B cell (primary cell): Measurements from ENCODE around the gene TRIP11. TPM values are rescaled to one million over a fixed set of nuclear protein-coding genes. Genes with fewer than 3 reads are reported as not detected.

Source experiments
- ATAC-seq: fragments of 200-7000 bp; cut with Tn5 transposase; one replicate; pipeline ENCODE4 v1.10.0; 2021; ENCODE audit warnings: low read depth, mild to moderate bottlenecking, moderate number of reproducible peaks, moderate library complexity
- CTCF ChIA-PET: fragments of 350-600 bp; sonication (Branson Sonifier 250); formaldehyde crosslinking; loops from one replicate; lab custom pipeline; 2021; ENCODE audit warnings: antibody characterized with exemption, inconsistent platforms; lab: Charles Lee
- POLR2A ChIA-PET: fragments of 350-600 bp; sonication (Branson Sonifier 250); formaldehyde crosslinking; loops from one replicate; lab custom pipeline; 2021; ENCODE audit warnings: antibody characterized with exemption; lab: Charles Lee
- DNase-seq: peaks from one replicate; pipeline ENCODE4 v3.0.0; 2013
- H2AFZ ChIP-seq: 2 replicates; pipeline ENCODE4 v1.6.1; 2012; ENCODE audit warnings: mild to moderate bottlenecking, low read depth, low read length; ENCODE audit not compliant: insufficient read depth, poor library complexity, severe bottlenecking
- H3K27ac ChIP-seq, 2 donors: 1 replicate in 1 of 2; 2 replicates in 1 of 2; pipeline ENCODE4 v1.5.1; 2012 to 2013; ENCODE audit warnings: low read length in 2 of 2, mild to moderate bottlenecking in 2 of 2, moderate library complexity in 1 of 2
- H3K27me3 ChIP-seq, 4 experiments: fragments of 200-600 bp in 1 of 4; sonication (generic) in 1 of 4; replicated peaks in 1 of 4; 1 replicate in 2 of 4; 2 replicates in 2 of 4; pipeline versions ENCODE4 v1.6.1 to v1.7.0; 2013 to 2016; ENCODE audit warnings: low read length in 3 of 4, mild to moderate bottlenecking in 2 of 4, mixed read lengths in 1 of 4, moderate library complexity in 1 of 4; ENCODE audit not compliant: insufficient read depth in 4 of 4, control insufficient read depth in 3 of 4; ENCODE audit errors: control extremely low read depth in 1 of 4
- H3K36me3 ChIP-seq, 2 experiments: replicated peaks in 1 of 2; 1 replicate in 1 of 2; 2 replicates in 1 of 2; pipeline versions ENCODE4 v1.6.1 to v1.7.1; 2013; ENCODE audit warnings: low read length in 1 of 2; ENCODE audit not compliant: insufficient read depth in 2 of 2, control insufficient read depth in 1 of 2; ENCODE audit errors: control extremely low read depth in 1 of 2, extremely low read depth in 1 of 2
- H3K4me1 ChIP-seq, 2 donors: fragments of 200-600 bp in 1 of 2; sonication (generic) in 1 of 2; 1 replicate in 1 of 2; 2 replicates in 1 of 2; pipeline versions ENCODE4 v1.5.1 to v1.6.1; 2013 to 2017; ENCODE audit warnings: low read length in 2 of 2; ENCODE audit not compliant: control insufficient read depth in 2 of 2, insufficient read depth in 2 of 2
- H3K4me2 ChIP-seq: replicated peaks from 2 replicates; pipeline ENCODE3; 2012; ENCODE audit warnings: mild to moderate bottlenecking, low read depth, low read length; ENCODE audit not compliant: poor library complexity, severe bottlenecking
- H3K4me3 ChIP-seq, 5 experiments: fragments of 200-600 bp in 1 of 5; sonication (generic) in 1 of 5; 1 replicate in 3 of 5; 2 replicates in 2 of 5; pipeline versions ENCODE4 v1.5.1 to v1.7.0; 2011 to 2016; ENCODE audit warnings: low read length in 4 of 5, mild to moderate bottlenecking in 4 of 5, low read depth in 2 of 5, control low read depth in 1 of 5, moderate library complexity in 1 of 5; ENCODE audit not compliant: insufficient read depth in 1 of 5; ENCODE audit errors: control extremely low read depth in 1 of 5, extremely low read depth in 1 of 5
- H3K79me2 ChIP-seq: fragments of 200-600 bp; sonication (generic); one replicate; pipeline ENCODE4 v1.6.0; 2016; ENCODE audit warnings: low read length; ENCODE audit not compliant: control insufficient read depth, insufficient read depth
- H3K9ac ChIP-seq: fragments of 200-600 bp; sonication (generic); 2 replicates; pipeline ENCODE4 v1.6.1; 2017; ENCODE audit warnings: mild to moderate bottlenecking, low read length, moderate library complexity
- H3K9me3 ChIP-seq, 3 donors: one replicate each; pipeline versions ENCODE4 v1.6.1 to v1.7.1; 2013; ENCODE audit warnings: low read length in 2 of 3; ENCODE audit not compliant: control insufficient read depth in 2 of 3, insufficient read depth in 1 of 3; ENCODE audit errors: control extremely low read depth in 1 of 3
- H4K20me1 ChIP-seq: 2 replicates; pipeline ENCODE4 v1.6.0; 2012; ENCODE audit warnings: mild to moderate bottlenecking, low read length; ENCODE audit not compliant: insufficient read depth, control insufficient read depth, poor library complexity, severe bottlenecking
- H3K27ac Mint-ChIP-seq: one replicate; pipeline ENCODE4 v1.8.0; 2021; ENCODE audit warnings: mixed read lengths
- H3K27me3 Mint-ChIP-seq: one replicate; pipeline ENCODE4 v1.8.0; 2021; ENCODE audit warnings: mixed read lengths
- H3K4me1 Mint-ChIP-seq: one replicate; pipeline ENCODE4 v1.8.0; 2021; ENCODE audit warnings: mixed read lengths
- H3K4me3 Mint-ChIP-seq: one replicate; pipeline ENCODE4 v1.8.0; 2021; ENCODE audit warnings: mixed read lengths
- H3K9me3 Mint-ChIP-seq: one replicate; pipeline ENCODE4 v1.8.0; 2022; ENCODE audit warnings: mixed read lengths; ENCODE audit not compliant: insufficient read depth
- EZH2 ChIP-seq: IDR thresholded peaks from 2 replicates; pipeline ENCODE4 v1.6.1; 2012; ENCODE audit warnings: borderline replicate concordance, low read depth, mild to moderate bottlenecking, moderate library complexity, low read length; ENCODE audit not compliant: insufficient read depth, poor library complexity, severe bottlenecking
- WGBS: methylation state at CpG from one replicate; pipeline ENCODE4 v1.1.5; 2013; ENCODE audit warnings: missing lambda C conversion rate; ENCODE audit not compliant: insufficient coverage; 5-methylcytosine and 5-hydroxymethylcytosine counted together
- intact Hi-C: fragments of 100-400 bp; cut with micrococcal nuclease; formaldehyde crosslinking; loops from one replicate; pipeline ENCODE4 v1.10.0; 2022
- polyA plus RNA-seq: library from polyadenylated mRNA; depleted of rRNA; stranded (reverse); fragments of >200 nt; gene quantifications from 2 replicates; pipeline ENCODE4 v1.2.3, GENCODE V29; 2012
- total RNA-seq, 2 donors: library from RNA; stranded (reverse); fragments of 120-200 nt in 1 of 2; gene quantifications; 1 replicate in 1 of 2; 2 replicates in 1 of 2; pipeline versions ENCODE4 v1.2.3 to v1.2.4, GENCODE V29; 2013 to 2022
- TF ChIP-seq, protein P1 (sequence below): fragments of 200-600 bp; IDR thresholded peaks from one replicate; pipeline ENCODE4 v1.8.0; 2022; ENCODE audit warnings: antibody characterized with exemption, mild to moderate bottlenecking

The TRIP11 gene
- total and polyA plus RNA-seq, 2 donors (not counting 1 experiment from before 2014, with no cell fraction given) = 6.4 to 62.2 TPM

DNA sequence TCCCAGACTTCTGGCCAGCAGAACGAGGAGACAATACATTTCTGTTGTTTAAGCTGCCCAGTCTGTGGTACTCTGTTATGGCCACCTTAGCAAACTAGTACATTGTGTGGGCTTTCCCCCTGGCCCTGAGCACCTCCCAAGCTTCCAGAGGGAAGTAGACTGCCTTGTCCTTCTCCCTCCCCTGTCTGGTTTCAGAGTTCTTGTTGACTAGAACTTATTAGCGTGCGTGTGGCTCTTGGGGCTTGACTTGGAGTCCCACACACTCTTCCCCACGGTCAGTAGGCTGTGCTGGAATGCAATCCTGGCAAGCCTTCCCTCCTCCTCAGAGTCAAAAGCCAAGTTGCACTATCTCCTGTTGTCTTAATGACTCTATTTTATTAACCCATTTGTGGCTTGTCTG is 120.0 kb downstream of the TRIP11 start:
- CTCF ChIA-PET = no interaction called here
- H2AFZ ChIP-seq = no peak overlapping the region
- Mint-ChIP-seq H3K4me3 (no peak overlapping the region), H3K9me3 (no peaks in the 10 kb centered on the region), H3K27ac (no peak overlapping the region), H3K27me3 (peaks cover 24% of the 10 kb centered on the region), H3K4me1 (no peaks in the 10 kb centered on the region)
- WGBS = 75% methylated on average over 1 of the region's 4 CpGs
- no peaks in the 10 kb centered on the region for H3K36me3 ChIP-seq
- DNase-seq (no peak), ATAC-seq (no peak)
- H3K27me3 ChIP-seq = peaks cover 0 to 2% (median 0%) of the 10 kb centered on the region in 4 experiments
- H3K9ac ChIP-seq = no peak overlapping the region
- no peaks in the 10 kb centered on the region for H4K20me1 ChIP-seq
- peaks cover 0 to 2% (median 0%) of the 10 kb centered on the region in 3 donors for H3K9me3 ChIP-seq
- no peak overlapping the region for H3K4me3 ChIP-seq
- H3K27ac ChIP-seq = no peak overlapping the region
- POLR2A ChIA-PET = no interaction called here
- no peak overlapping the region for H3K4me2 ChIP-seq
- intact Hi-C loops = no loop called here
- no peaks in the 10 kb centered on the region for H3K4me1 ChIP-seq
- TF ChIP-seq, protein P1, sequence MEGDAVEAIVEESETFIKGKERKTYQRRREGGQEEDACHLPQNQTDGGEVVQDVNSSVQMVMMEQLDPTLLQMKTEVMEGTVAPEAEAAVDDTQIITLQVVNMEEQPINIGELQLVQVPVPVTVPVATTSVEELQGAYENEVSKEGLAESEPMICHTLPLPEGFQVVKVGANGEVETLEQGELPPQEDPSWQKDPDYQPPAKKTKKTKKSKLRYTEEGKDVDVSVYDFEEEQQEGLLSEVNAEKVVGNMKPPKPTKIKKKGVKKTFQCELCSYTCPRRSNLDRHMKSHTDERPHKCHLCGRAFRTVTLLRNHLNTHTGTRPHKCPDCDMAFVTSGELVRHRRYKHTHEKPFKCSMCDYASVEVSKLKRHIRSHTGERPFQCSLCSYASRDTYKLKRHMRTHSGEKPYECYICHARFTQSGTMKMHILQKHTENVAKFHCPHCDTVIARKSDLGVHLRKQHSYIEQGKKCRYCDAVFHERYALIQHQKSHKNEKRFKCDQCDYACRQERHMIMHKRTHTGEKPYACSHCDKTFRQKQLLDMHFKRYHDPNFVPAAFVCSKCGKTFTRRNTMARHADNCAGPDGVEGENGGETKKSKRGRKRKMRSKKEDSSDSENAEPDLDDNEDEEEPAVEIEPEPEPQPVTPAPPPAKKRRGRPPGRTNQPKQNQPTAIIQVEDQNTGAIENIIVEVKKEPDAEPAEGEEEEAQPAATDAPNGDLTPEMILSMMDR = no peak
- no peak for TF ChIP-seq EZH2
- H3K79me2 ChIP-seq = no peaks in the 10 kb centered on the region

DNA sequence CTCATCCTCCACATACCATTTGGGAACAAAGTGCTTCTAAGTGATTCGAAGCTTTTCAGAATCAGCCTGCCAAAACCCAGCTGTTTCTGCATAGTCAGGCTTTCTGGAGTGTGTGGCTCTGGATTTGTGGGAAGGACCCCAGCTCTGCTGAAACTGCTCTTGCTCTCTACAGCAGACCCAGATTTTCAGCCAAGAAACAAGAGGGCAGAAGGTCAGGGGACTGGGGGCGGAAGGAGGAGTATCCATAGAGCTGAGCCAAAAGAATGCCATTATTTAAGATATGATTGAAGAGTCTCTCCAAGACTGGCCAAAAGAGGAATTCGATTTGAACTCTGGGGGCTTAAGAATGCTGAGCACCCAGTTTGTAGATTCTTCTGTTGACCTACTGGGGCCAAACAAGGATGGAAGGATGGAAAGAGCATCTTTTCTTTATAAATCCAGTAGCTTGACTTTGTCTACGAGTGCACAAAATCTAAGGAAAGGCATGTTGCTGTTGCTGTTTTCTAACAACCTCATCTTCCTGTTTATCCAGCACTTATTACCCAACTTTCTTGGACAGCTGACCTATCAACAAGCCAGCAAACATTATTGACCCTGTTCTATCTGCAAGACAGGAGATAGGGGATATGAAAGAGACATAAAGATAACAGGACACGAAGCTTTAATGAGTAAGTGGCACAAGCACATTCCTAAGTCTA is 121.5 kb downstream of the TRIP11 start:
- 97% methylated on average over 3 of the region's 5 CpGs for WGBS
- intact Hi-C loops = no loop called here
- Histone ChIP-seq H3K4me3 (no peak overlapping the region), H3K27me3 (peaks cover 0 to 2% (median 0%) of the 10 kb centered on the region in 4 experiments), H3K9ac (no peak overlapping the region), H3K36me3 (no peaks in the 10 kb centered on the region), H3K9me3 (peaks cover 0 to 2% (median 0%) of the 10 kb centered on the region in 3 donors), H2AFZ (no peak overlapping the region), H3K79me2 (no peaks in the 10 kb centered on the region), H4K20me1 (no peaks in the 10 kb centered on the region), H3K27ac (no peak overlapping the region), H3K4me1 (no peaks in the 10 kb centered on the region), H3K4me2 (no peak overlapping the region)
- no peaks in the 10 kb centered on the region for H3K4me1 Mint-ChIP-seq
- POLR2A ChIA-PET = no interaction called here
- DNase-seq (no peak), ATAC-seq (no peak)
- no peak overlapping the region for H3K27ac Mint-ChIP-seq
- peaks cover 18% of the 10 kb centered on the region for H3K27me3 Mint-ChIP-seq
- H3K9me3 Mint-ChIP-seq = no peaks in the 10 kb centered on the region
- no peak overlapping the region for H3K4me3 Mint-ChIP-seq
- CTCF ChIA-PET = no interaction called here
- TF ChIP-seq EZH2 = no peak
- TF ChIP-seq, protein P1 = no peak

Other genes starting within 250 kb of the TRIP11 start
- 10.4 and 13.7 TPM in 2 replicates for gene TC2N, start 172.5 kb downstream of the TRIP11 start, total RNA-seq
- gene TC2N, start 172.5 kb downstream of the TRIP11 start, polyA plus RNA-seq = 3.7 and 5.7 TPM in 2 replicates
- 0.12 and 0.37 TPM in 2 replicates for gene FBLN5, start 92.4 kb downstream of the TRIP11 start, total RNA-seq
- gene FBLN5, start 92.4 kb downstream of the TRIP11 start, polyA plus RNA-seq = 0.13 and 0.31 TPM in 2 replicates
- 51.6 and 59.5 TPM in 2 replicates for gene ATXN3, start 66.5 kb upstream of the TRIP11 start, total RNA-seq
- 14.4 and 16.2 TPM in 2 replicates for gene ATXN3, start 66.5 kb upstream of the TRIP11 start, polyA plus RNA-seq
- 61.6 and 63.7 TPM in 2 replicates for gene NDUFB1, start 81.6 kb upstream of the TRIP11 start, total RNA-seq
- gene NDUFB1, start 81.6 kb upstream of the TRIP11 start, polyA plus RNA-seq = 154 and 172 TPM in 2 replicates
- 42.6 and 46.1 TPM in 2 replicates for gene CPSF2, start 81.9 kb upstream of the TRIP11 start, total RNA-seq
- 5.2 and 6.8 TPM in 2 replicates for gene CPSF2, start 81.9 kb upstream of the TRIP11 start, polyA plus RNA-seq